Measurements from ENCODE around the gene ASIP.
"Not testable (repeated sequence)": the region's sequence is repeated elsewhere in the genome, so short reads cannot be mapped to it uniquely, and the experiment has no call there.

The ASIP gene

GRCh38 chr20:34240693-34241615, at the start of gene ASIP:
Gene ASIP, plus strand, starts transcription at chr20:34241423. Its CDS starts 18,952 bp downstream, at chr20:34260375.
- H3K4me3 ChIP-seq (ENCODE audit: low read length) = no peak within 1 kb of the TSS
- no peak for TF ChIP-seq CTCF (conservative IDR thresholded peaks at IDR 0.05; ENCODE audit: low read depth, low read length)
- DNase-seq (ENCODE audit: low read depth) = no peak

GRCh38 chr20:34193051-34193450, 48.2 kb upstream of the ASIP start:
- H3K4me3 ChIP-seq (ENCODE audit: low read length) = no peak overlapping the region
- TF ChIP-seq CTCF (conservative IDR thresholded peaks at IDR 0.05; ENCODE audit: low read depth, low read length) = no peak
- no peak for DNase-seq (ENCODE audit: low read depth)

- no peak for TF ChIP-seq CTCF (conservative IDR thresholded peaks at IDR 0.05; ENCODE audit: low read depth, low read length)
- H3K4me3 ChIP-seq (ENCODE audit: low read length) = no peak overlapping the region
These were observed 42.0 kb upstream of the ASIP start for GRCh38 chr20:34199183-34199582.

GRCh38 chr20:34200023-34200422, 41.2 kb upstream of the ASIP start:
- no peak for TF ChIP-seq CTCF (conservative IDR thresholded peaks at IDR 0.05; ENCODE audit: low read depth, low read length)
- H3K4me3 ChIP-seq (ENCODE audit: low read length) = no peak overlapping the region
- DNase-seq (ENCODE audit: low read depth) = no peak

More at GRCh38 chr20:34199183-34199582, 42.0 kb upstream of the ASIP start:
- DNase-seq (ENCODE audit: low read depth) = no peak

- no peak for DNase-seq (ENCODE audit: low read depth)
- no peak for TF ChIP-seq CTCF (conservative IDR thresholded peaks at IDR 0.05; ENCODE audit: low read depth, low read length)
These were observed 39.7 kb upstream of the ASIP start for GRCh38 chr20:34201531-34201930.

GRCh38 chr20:34205172-34205880, 35.9 kb upstream of the ASIP start:
- not testable (repeated sequence) for DNase-seq (ENCODE audit: low read depth)

More at GRCh38 chr20:34201531-34201930, 39.7 kb upstream of the ASIP start:
- H3K4me3 ChIP-seq (ENCODE audit: low read length) = no peak overlapping the region

GRCh38 chr20:34209111-34209510, 32.1 kb upstream of the ASIP start:
- no peak overlapping the region for H3K4me3 ChIP-seq (ENCODE audit: low read length)
- TF ChIP-seq CTCF (conservative IDR thresholded peaks at IDR 0.05; ENCODE audit: low read depth, low read length) = no peak
- no peak for DNase-seq (ENCODE audit: low read depth)

More at GRCh38 chr20:34205172-34205880, 35.9 kb upstream of the ASIP start:
- not testable (repeated sequence) for H3K4me3 ChIP-seq (ENCODE audit: low read length)

All from retinal pigment epithelial cell (primary cell).